Naive B cell (primary cell): ENCODE measurements around the gene LRTM2. TPM values are rescaled to one million over a fixed set of nuclear protein-coding genes. Genes with fewer than 3 reads are reported as not detected.

Source experiments
- ATAC-seq, 2 donors: fragments of 150-1000 bp; cut with Tn5 transposase; 2 replicates each; pipeline ENCODE4 v1.10.0; 2021; ENCODE audit warnings: low read depth in 2 of 2, mild to moderate bottlenecking in 2 of 2, moderate library complexity in 2 of 2
- DNase-seq: peaks from one replicate; pipeline ENCODE4 v3.0.0; 2022
- H3K27ac Mint-ChIP-seq, 6 donors: one replicate each; pipeline ENCODE4 v1.8.0; 2020 to 2022; ENCODE audit warnings: mild to moderate bottlenecking in 6 of 6, mixed read lengths in 6 of 6, moderate library complexity in 5 of 6, inconsistent platforms in 2 of 6
- H3K27me3 Mint-ChIP-seq, 3 donors: one replicate each; pipeline ENCODE4 v1.8.0; 2021 to 2022; ENCODE audit warnings: mixed read lengths in 3 of 3, mild to moderate bottlenecking in 1 of 3
- H3K36me3 Mint-ChIP-seq, 2 donors: one replicate each; pipeline ENCODE4 v1.8.0; 2020 to 2022; ENCODE audit warnings: mixed read lengths in 2 of 2, inconsistent platforms in 1 of 2, mild to moderate bottlenecking in 1 of 2
- H3K4me1 Mint-ChIP-seq, 3 donors: one replicate each; pipeline ENCODE4 v1.8.0; 2020 to 2022; ENCODE audit warnings: mixed read lengths in 3 of 3, inconsistent platforms in 1 of 3, mild to moderate bottlenecking in 1 of 3, moderate library complexity in 1 of 3
- H3K4me3 Mint-ChIP-seq, 8 donors: one replicate each; pipeline ENCODE4 v1.8.0; 2020 to 2022; ENCODE audit warnings: mild to moderate bottlenecking in 8 of 8, mixed read lengths in 8 of 8, moderate library complexity in 8 of 8, inconsistent platforms in 2 of 8
- H3K9me3 Mint-ChIP-seq, 7 donors: one replicate each; pipeline ENCODE4 v1.8.0; 2020 to 2022; ENCODE audit warnings: mixed read lengths in 7 of 7, mild to moderate bottlenecking in 5 of 7, inconsistent platforms in 2 of 7, moderate library complexity in 1 of 7
- polyA plus RNA-seq, 6 donors: library from polyadenylated mRNA; unstranded; fragments of 300-500 nt; fragmentation: Illumina TruSeq; gene quantifications; one replicate each; pipeline ENCODE4 v1.2.3, GENCODE V29; 2021; ENCODE audit warnings: low read depth in 6 of 6

LRTM2 gene
- polyA plus RNA-seq, 6 donors from 2014 or later = not detected

- Mint-ChIP-seq H3K27ac (no peak overlapping the region), H3K9me3 (peaks cover 0 to 2% (median 0%) of the 10 kb centered on the region in 7 donors), H3K36me3 (no peaks in the 10 kb centered on the region), H3K4me3 (no peak overlapping the region), H3K4me1 (peaks cover 3 to 5% (median 3%) of the 10 kb centered on the region in 3 donors), H3K27me3 (peaks cover 17 to 70% (median 61%) of the 10 kb centered on the region in 3 donors)
- ATAC-seq (no peak), DNase-seq (no peak)
Measured at GRCh38 chr12:1820896-1821291, 529 bp downstream of the LRTM2 start.

GRCh38 chr12:1821805-1822204 lies 1.4 kb downstream of the LRTM2 start:
- Mint-ChIP-seq H3K27ac (no peak overlapping the region), H3K27me3 (peaks cover 14 to 64% (median 60%) of the 10 kb centered on the region in 3 donors), H3K36me3 (no peaks in the 10 kb centered on the region)

DNA sequence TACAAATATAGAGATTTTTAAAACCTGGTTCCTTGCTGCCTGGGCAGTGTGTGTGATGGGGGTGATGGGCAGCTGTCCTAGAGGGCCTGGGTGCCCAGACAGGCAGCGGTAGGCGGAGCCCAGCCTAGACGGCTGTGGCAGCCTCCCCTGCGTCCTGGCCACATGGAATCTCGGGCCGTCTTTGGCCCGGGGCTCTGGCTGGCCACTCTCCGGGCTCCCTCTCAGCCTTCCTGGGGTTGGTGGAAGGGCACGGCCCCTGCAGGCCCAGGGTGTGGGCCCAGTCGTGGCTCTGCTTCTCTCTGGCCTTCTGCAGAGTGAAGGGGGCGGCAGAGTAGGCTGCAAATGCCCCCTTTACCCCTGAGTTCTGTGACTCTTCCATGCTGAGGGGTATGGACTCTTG lies 2.3 kb downstream of the LRTM2 start:
- H3K4me1 Mint-ChIP-seq = peaks cover 3 to 7% (median 5%) of the 10 kb centered on the region in 3 donors
- no peaks in the 10 kb centered on the region for H3K36me3 Mint-ChIP-seq
- peaks cover 13 to 64% (median 60%) of the 10 kb centered on the region in 3 donors for H3K27me3 Mint-ChIP-seq
- peak overlapping the region in 2 of 6 donors; percentile 52 to 60 for H3K27ac Mint-ChIP-seq
- ATAC-seq (no peak), DNase-seq (no peak)
- H3K4me3 Mint-ChIP-seq = no peak overlapping the region
- peaks cover 0 to 2% (median 0%) of the 10 kb centered on the region in 7 donors for H3K9me3 Mint-ChIP-seq

More at GRCh38 chr12:1821805-1822204, 1.4 kb downstream of the LRTM2 start:
- peaks cover 0 to 2% (median 0%) of the 10 kb centered on the region in 7 donors for H3K9me3 Mint-ChIP-seq
- H3K4me1 Mint-ChIP-seq = peaks cover 3 to 5% (median 3%) of the 10 kb centered on the region in 3 donors
- ATAC-seq (no peak), DNase-seq (no peak)
- no peak overlapping the region for H3K4me3 Mint-ChIP-seq

DNA sequence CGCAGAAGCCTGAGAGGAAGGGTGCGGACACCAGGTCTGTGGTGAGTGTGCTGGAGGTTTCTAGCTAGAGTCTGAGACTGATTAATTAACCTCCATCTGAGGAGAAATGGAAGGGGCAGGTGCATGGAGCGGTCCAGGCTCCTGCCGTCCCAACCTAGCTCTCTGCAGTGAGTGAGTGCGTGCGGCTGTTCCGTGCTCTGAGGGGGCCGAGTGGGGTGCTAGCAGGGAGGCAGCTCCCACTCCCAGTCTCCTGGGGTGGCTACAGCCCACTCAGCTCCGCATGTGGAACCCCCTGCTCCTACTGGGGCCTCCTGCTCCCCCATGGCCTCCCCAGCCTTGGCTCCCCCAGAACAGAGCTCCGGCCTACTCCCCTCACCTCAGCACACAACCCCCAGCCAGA lies 2.9 kb downstream of the LRTM2 start:
- DNase-seq = no peak
- no peak overlapping the region for H3K27ac Mint-ChIP-seq
- H3K36me3 Mint-ChIP-seq = no peaks in the 10 kb centered on the region
- H3K27me3 Mint-ChIP-seq = peaks cover 13 to 68% (median 60%) of the 10 kb centered on the region in 3 donors
- peaks cover 3 to 7% (median 5%) of the 10 kb centered on the region in 3 donors for H3K4me1 Mint-ChIP-seq
- peaks cover 0 to 2% (median 0%) of the 10 kb centered on the region in 7 donors for H3K9me3 Mint-ChIP-seq
- no peak overlapping the region for H3K4me3 Mint-ChIP-seq
- no peak for ATAC-seq

- no peak overlapping the region for H3K27ac Mint-ChIP-seq
- DNase-seq (no peak), ATAC-seq (no peak)
- no peak overlapping the region for H3K4me3 Mint-ChIP-seq
- H3K4me1 Mint-ChIP-seq = peaks cover 1 to 5% (median 2%) of the 10 kb centered on the region in 3 donors
- no peaks in the 10 kb centered on the region for H3K36me3 Mint-ChIP-seq
- peaks cover 0 to 2% (median 0%) of the 10 kb centered on the region in 7 donors for H3K9me3 Mint-ChIP-seq
- H3K27me3 Mint-ChIP-seq = peaks cover 18 to 72% (median 56%) of the 10 kb centered on the region in 3 donors
Measured at GRCh38 chr12:1825382-1826102, 5.2 kb downstream of the LRTM2 start.

GRCh38 chr12:1826401-1826800 lies 6.0 kb downstream of the LRTM2 start:
- no peak for ATAC-seq
- Mint-ChIP-seq H3K27ac (no peak overlapping the region), H3K9me3 (peaks cover 0 to 2% (median 0%) of the 10 kb centered on the region in 7 donors), H3K4me1 (peaks cover 0 to 4% (median 0%) of the 10 kb centered on the region in 3 donors), H3K36me3 (no peaks in the 10 kb centered on the region), H3K4me3 (no peak overlapping the region), H3K27me3 (peaks cover 24 to 72% (median 54%) of the 10 kb centered on the region in 3 donors)
- no peak for DNase-seq

GRCh38 chr12:1826867-1827705 lies 6.7 kb downstream of the LRTM2 start:
- DNase-seq (no peak), ATAC-seq (no peak)
- no peaks in the 10 kb centered on the region for H3K36me3 Mint-ChIP-seq
- peaks cover 29 to 72% (median 56%) of the 10 kb centered on the region in 3 donors for H3K27me3 Mint-ChIP-seq
- peaks cover 0 to 2% (median 0%) of the 10 kb centered on the region in 7 donors for H3K9me3 Mint-ChIP-seq
- peaks cover 0 to 4% (median 0%) of the 10 kb centered on the region in 3 donors for H3K4me1 Mint-ChIP-seq
- H3K27ac Mint-ChIP-seq = peak overlapping the region in 2 of 6 donors; percentile 69 to 80
- peak overlapping the region in 1 of 8 donors; percentile 19 for H3K4me3 Mint-ChIP-seq

- Mint-ChIP-seq H3K27ac (no peak overlapping the region), H3K9me3 (peaks cover 0 to 2% (median 0%) of the 10 kb centered on the region in 7 donors), H3K4me1 (peaks cover 0 to 4% (median 0%) of the 10 kb centered on the region in 3 donors), H3K27me3 (peaks cover 34 to 67% (median 52%) of the 10 kb centered on the region in 3 donors), H3K4me3 (no peak overlapping the region), H3K36me3 (no peaks in the 10 kb centered on the region)
- DNase-seq (no peak), ATAC-seq (no peak)
Measured at GRCh38 chr12:1827826-1828805, 7.8 kb downstream of the LRTM2 start.

DNA sequence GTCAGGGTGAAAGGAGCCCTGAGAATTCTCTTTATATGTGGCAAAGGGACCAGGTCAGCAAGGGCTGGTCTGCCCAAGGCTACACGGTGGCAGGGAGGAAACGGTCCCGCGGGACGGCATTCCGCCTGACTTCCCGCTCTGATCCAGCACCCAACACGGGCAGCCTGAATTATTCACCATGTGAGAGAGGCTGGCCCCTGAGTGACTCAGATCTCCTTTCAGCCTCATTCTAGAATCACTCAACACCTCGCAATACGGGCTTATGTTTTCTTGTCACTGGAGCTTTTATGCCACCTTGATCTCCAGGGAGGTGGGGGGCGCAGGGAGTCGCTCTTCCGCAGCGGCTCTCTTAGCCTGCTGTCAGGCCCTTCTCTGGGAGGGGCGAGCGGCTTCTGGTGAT lies 8.5 kb downstream of the LRTM2 start:
- ATAC-seq (no peak), DNase-seq (no peak)
- Mint-ChIP-seq H3K9me3 (peaks cover 0 to 2% (median 0%) of the 10 kb centered on the region in 7 donors), H3K4me3 (no peak overlapping the region), H3K27me3 (peaks cover 37 to 68% (median 54%) of the 10 kb centered on the region in 3 donors), H3K4me1 (peaks cover 0 to 4% (median 0%) of the 10 kb centered on the region in 3 donors), H3K27ac (no peak overlapping the region), H3K36me3 (no peaks in the 10 kb centered on the region)

DNA sequence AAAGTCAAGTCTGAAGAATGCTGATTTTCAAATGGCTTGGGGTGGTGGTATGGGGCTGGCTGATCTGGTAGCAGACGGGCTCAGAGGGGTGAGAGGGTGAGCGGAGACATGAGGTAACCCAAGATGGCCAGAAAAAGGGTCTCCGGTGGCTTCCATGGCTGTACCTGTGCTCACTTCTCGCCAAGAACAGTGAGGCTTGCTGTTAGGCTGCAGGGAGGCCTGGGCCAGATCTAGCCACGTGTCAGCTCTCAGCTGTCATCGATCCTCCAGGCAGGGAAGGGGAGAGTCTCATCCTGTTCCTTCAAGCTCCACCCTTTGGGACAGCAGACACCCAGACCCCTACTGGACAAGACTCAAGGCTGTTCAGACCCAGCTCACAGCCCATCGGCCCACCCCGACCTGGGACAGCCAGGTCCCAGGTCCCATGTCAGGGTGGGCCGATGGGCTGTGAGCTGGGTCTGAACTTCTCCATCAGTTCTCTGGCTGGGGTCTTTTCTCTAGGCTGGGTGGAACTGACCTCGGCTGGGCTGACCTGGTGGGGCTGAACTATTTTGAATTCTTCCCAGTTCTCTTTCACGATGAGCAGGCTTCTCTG lies 9.0 kb downstream of the LRTM2 start:
- H3K4me3 Mint-ChIP-seq = no peak overlapping the region
- no peaks in the 10 kb centered on the region for H3K36me3 Mint-ChIP-seq
- DNase-seq (no peak), ATAC-seq (no peak)
- peaks cover 38 to 73% (median 60%) of the 10 kb centered on the region in 3 donors for H3K27me3 Mint-ChIP-seq
- peaks cover 0 to 4% (median 0%) of the 10 kb centered on the region in 3 donors for H3K4me1 Mint-ChIP-seq
- peaks cover 0 to 2% (median 0%) of the 10 kb centered on the region in 7 donors for H3K9me3 Mint-ChIP-seq
- H3K27ac Mint-ChIP-seq = no peak overlapping the region

DNA sequence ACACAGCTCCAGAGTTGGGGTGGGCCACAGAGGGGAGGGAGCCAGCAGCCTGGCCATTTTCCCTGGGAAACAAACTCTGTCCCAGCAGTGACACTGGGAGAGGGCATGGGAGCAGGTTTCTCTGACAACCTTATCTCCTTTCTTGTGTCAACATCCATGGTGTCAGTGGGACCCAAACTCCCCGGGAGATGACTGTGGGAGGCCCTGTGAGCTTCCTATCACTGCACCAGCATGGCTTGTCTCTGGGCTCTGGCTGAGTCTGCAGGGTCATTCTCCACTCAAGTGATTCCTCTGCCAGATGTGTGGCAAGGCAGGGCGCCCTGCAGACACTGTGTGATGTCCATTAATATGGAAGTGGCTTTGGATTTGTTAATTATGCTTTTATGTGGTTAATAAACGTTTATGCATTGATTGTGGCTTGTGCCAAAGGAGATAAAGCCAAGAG lies 10.1 kb downstream of the LRTM2 start:
- ATAC-seq (no peak), DNase-seq (no peak)
- Mint-ChIP-seq H3K36me3 (no peaks in the 10 kb centered on the region), H3K27ac (no peak overlapping the region), H3K4me3 (no peak overlapping the region), H3K27me3 (peaks cover 38 to 66% (median 54%) of the 10 kb centered on the region in 3 donors), H3K9me3 (peaks cover 0 to 1% (median 0%) of the 10 kb centered on the region in 7 donors), H3K4me1 (peaks cover 0 to 4% (median 0%) of the 10 kb centered on the region in 3 donors)
